KOPT-K1 (cell line): ENCODE measurements around the gene FOXO3.

ENCODE experiments used
- H3K27ac ChIP-seq: fragments of 200-600 bp; sonication (generic); 2 replicates; pipeline ENCODE4 v1.5.1; 2016; ENCODE audit warnings: antibody characterized with exemption, mild to moderate bottlenecking, low read depth, low read length; ENCODE audit not compliant: poor library complexity, severe bottlenecking
- H3K36me3 ChIP-seq: fragments of 200-600 bp; sonication (generic); 2 replicates; pipeline ENCODE4 v1.5.1; 2017; ENCODE audit warnings: antibody characterized with exemption, mild to moderate bottlenecking, low read length, moderate library complexity; ENCODE audit not compliant: insufficient read depth
- H3K9me3 ChIP-seq: fragments of 200-600 bp; sonication (generic); 2 replicates; pipeline ENCODE4 v1.5.1; 2017; ENCODE audit warnings: antibody characterized with exemption, low read length, mild to moderate bottlenecking; ENCODE audit not compliant: insufficient read depth, poor library complexity, severe bottlenecking

The FOXO3 gene

GRCh38 chr6:108592371-108593337 lies 31.9 kb downstream of the FOXO3 start:
- H3K36me3 ChIP-seq, result no peaks in the 10 kb centered on the region
- no peaks in the 10 kb centered on the region for H3K9me3 ChIP-seq
- H3K27ac ChIP-seq, result no peak overlapping the region

- H3K9me3 ChIP-seq, result no peaks in the 10 kb centered on the region
- H3K27ac ChIP-seq, result no peak overlapping the region
- no peaks in the 10 kb centered on the region for H3K36me3 ChIP-seq
These were observed 33.4 kb downstream of the FOXO3 start for GRCh38 chr6:108594151-108594550.

GRCh38 chr6:108594640-108595039 lies 33.9 kb downstream of the FOXO3 start:
- Histone ChIP-seq H3K27ac (no peak overlapping the region), H3K36me3 (no peaks in the 10 kb centered on the region), H3K9me3 (no peaks in the 10 kb centered on the region)

- Histone ChIP-seq H3K36me3 (no peaks in the 10 kb centered on the region), H3K27ac (no peak overlapping the region), H3K9me3 (no peaks in the 10 kb centered on the region)
These were observed 36.2 kb downstream of the FOXO3 start for GRCh38 chr6:108596956-108597355.

DNA sequence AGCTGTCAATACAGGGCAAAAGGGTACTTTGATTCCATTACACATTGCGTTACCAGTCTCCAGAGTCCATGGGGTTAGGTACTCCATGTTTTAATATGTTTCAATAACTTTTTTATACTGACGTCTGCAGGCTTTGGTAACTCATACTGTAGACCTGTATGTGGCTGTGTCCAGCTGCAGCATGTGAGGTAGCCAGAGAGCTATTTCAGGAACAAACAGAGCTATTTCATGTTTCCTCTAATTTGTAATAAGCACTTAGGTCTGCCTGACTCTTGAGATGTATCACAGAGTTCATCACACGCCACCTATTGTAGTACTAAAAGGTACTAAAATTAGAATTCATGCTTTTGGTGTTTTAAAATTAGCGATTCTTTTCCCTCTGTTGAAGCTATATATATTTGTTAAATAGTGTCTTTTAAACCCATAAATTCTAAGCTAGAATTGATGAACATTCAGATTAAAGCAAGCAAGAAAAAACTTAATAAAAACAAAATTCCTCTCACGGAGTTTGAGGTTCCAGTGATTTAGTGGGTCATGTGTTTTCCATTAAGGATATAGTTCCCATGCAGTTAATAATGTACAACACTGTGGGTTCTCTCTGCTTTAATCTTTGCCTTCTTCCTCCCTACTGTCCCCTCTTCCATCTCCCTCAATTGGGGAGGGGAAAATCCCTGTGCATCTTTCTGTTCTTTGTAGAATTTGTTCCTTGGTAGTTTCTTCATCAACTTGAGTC lies 37.0 kb downstream of the FOXO3 start:
- H3K27ac ChIP-seq, result no peak overlapping the region
- no peaks in the 10 kb centered on the region for H3K9me3 ChIP-seq
- no peaks in the 10 kb centered on the region for H3K36me3 ChIP-seq

DNA sequence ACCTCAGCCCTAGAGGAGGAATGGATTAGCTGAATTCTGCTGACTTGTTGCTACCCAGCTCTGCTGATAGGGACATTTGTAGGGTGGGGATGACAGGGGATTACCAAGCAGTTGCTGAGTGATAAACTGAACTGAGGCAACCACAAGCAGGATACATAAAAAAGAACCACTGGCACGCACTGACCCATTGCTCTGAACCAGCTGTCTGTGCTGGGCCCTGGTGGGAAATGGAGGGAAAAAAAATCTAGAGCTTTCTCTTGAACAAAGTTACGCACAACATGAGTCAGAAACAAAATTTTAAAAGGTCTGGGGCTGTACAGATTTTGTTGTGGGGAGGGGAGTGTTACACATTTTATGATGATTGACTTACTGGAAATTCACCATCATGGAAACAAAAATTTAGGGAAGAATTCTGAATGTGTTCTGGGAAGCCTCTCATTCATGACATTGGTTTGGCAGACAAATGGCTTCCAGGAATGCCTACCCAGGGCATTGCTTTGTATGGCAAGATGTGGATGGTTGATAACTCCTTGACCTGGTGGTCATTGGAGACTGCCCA lies 37.7 kb downstream of the FOXO3 start:
- Histone ChIP-seq H3K36me3 (no peaks in the 10 kb centered on the region), H3K27ac (no peak overlapping the region), H3K9me3 (no peaks in the 10 kb centered on the region)

DNA sequence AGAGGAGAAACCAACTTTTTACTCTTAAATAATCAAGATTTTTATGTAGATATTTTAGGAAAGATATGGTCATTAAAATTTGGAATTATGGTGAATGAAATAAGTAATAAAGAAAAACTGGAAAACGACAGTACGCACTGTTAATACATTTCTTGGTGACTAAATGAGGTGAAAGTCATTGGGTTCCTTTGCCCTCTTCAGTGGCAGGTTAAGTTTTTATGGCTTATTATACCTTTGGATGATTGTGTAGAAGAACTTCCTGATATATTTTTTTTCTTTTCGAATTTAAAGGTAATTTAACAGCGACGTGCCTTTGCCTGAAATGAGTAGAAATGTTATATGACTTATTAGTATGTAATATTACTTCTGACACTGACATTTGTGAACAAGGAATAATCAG lies 43.4 kb downstream of the FOXO3 start:
- H3K36me3 ChIP-seq, result no peaks in the 10 kb centered on the region
- H3K9me3 ChIP-seq, result no peaks in the 10 kb centered on the region
- no peak overlapping the region for H3K27ac ChIP-seq

GRCh38 chr6:108606250-108606690 lies 45.6 kb downstream of the FOXO3 start:
- Histone ChIP-seq H3K9me3 (no peaks in the 10 kb centered on the region), H3K36me3 (no peaks in the 10 kb centered on the region), H3K27ac (no peak overlapping the region)

- Histone ChIP-seq H3K27ac (no peak overlapping the region), H3K36me3 (no peaks in the 10 kb centered on the region), H3K9me3 (peaks cover 8% of the 10 kb centered on the region)
These were observed 47.9 kb downstream of the FOXO3 start for GRCh38 chr6:108608453-108609275.

DNA sequence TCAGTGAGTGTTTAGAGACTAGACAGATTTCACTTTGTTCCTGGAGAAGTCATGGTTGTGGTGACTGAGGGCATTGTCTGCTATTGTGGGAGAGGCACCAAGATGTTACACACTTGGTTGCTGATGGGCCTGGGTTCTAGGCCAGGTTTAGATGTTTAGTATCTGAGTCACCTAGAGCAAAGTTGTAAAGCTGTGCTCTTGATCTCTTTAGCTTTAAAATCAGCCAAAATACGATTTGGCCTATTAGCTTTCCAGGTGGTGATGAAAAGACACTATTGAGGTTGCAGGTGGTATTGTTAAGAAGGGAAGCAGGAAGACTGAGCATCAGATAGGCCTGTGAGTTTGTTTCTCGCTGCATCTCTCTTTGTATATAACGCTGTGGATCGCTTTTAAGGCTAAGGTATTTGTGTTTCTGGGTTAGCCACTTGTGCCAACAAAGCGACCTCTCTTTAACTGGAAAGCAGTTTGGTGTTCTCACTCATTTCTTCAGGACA lies 48.6 kb downstream of the FOXO3 start:
- no peaks in the 10 kb centered on the region for H3K36me3 ChIP-seq
- no peak overlapping the region for H3K27ac ChIP-seq
- peaks cover 8% of the 10 kb centered on the region for H3K9me3 ChIP-seq

DNA sequence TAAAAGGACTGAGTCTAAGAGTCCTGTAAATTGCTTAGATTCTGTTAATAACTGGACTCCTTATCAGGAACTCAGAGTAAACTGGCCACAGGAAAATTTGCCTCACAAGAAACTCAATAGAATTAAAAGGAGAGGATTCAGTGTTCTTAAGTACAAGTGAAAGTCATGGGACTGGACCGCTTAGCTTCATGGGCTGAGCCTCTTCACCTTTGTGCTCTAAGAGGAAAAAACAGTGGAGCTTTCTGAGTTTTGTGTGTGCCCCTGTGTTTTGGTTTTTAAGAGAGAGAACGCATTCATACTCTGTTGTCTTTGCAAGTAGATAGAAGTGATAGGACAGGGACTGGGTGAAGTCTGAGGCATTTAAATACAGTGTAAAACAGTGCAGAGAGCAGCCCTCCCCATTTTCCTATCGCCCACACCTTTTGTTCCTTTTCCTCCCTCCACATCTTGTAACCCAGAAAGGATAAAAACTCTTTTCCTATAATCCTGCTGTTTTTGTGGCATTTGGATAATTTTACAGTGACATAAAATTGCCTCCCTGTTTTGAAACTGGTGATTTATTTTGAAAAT lies 49.6 kb downstream of the FOXO3 start:
- no peak overlapping the region for H3K27ac ChIP-seq
- peaks cover 8% of the 10 kb centered on the region for H3K9me3 ChIP-seq
- no peaks in the 10 kb centered on the region for H3K36me3 ChIP-seq

DNA sequence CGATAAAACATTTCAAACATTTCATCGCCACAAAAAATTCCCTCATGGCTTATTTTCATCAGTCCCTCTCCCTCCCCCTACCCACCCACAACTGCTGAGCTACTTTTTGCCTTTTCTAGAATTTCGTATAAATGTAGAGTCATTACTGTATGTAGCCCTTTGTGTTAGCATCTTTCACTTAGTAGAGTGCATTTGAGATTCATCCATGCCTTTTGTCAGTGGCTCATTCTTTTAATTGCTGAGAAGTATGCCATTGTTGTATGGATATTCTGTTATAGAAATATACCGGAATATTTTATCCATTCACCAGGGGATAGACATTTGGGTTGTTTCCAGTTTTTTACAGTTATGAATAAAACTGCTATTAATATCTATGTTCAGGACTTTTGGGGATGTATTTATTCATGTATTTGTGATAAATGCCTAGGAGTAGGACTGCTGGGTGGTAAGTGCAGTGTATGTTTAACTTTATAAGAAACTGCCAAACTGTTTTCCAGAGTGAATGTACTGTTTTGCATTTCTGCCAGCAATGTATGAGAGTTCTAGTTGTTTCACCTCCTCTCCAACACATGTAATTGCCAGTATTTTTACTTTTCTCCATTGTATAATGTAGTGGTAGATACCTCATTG lies 50.4 kb downstream of the FOXO3 start:
- H3K9me3 ChIP-seq, result peaks cover 8% of the 10 kb centered on the region
- H3K27ac ChIP-seq, result no peak overlapping the region
- no peaks in the 10 kb centered on the region for H3K36me3 ChIP-seq

- Histone ChIP-seq H3K36me3 (no peaks in the 10 kb centered on the region), H3K27ac (no peak overlapping the region), H3K9me3 (peaks cover 8% of the 10 kb centered on the region)
These were observed 52.1 kb downstream of the FOXO3 start for GRCh38 chr6:108612852-108613251.

DNA sequence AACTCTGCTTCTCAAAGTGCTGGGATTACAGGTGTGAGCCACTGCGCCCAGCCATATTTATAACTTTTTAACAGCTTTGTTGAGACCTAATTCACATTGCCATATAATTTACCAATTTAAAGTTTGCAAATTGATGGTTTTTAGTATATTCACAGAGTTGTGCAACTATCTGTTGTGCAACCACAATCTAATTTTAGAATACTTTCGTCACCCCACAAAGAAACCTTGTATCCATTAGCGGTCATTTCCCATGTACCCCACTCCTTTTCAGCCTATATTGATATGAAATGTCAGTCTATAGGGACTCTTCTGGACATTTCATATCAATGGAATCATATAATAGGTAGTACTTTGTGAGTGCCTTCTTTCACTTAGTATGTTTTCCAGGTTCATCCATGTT lies 55.8 kb downstream of the FOXO3 start:
- Histone ChIP-seq H3K9me3 (peaks cover 8% of the 10 kb centered on the region), H3K27ac (no peak overlapping the region), H3K36me3 (no peaks in the 10 kb centered on the region)
